ENCODE measurements around the gene NLRP6.
"Not testable (repeated sequence)": the region's sequence is repeated elsewhere in the genome, so short reads cannot be mapped to it uniquely, and the experiment has no call there.

NLRP6 gene

DNA sequence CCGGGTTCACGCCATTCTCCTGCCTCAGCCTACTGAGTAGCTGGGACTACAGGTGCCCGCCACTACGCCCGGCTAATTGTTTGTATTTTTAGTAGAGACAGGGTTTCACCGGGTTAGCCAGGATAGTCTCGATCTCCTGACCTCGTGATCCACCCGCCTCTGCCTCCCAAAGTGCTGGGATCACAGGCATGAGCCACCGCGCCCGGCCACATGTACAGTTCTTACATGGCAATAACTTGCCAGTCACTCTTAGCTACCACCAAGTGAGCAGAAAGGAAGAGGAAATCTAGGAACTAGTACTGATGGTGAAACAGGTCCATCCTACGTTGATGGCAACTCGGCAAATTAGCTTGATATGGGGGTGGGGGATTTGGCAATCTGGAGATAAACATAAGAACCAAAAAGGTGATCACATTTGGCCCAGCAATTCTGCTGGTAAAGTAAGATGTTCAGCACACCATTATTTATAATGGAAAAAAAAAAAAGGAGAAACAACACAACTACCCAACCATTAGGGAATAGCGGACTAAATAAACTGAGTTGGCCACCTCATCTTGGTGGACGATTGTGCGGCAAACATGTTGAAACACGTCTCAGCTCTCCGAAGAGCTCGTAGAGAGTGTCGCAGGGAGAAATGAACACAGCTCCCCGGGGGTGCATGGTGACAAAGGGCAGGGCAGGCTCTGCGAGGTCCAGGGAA is 5.3 kb downstream of the NLRP6 start:
- no peak for DNase-seq (ENCODE audit: extremely low read depth, low read depth)
- no peak for TF ChIP-seq CTCF (IDR thresholded peaks at IDR 0.05; ENCODE audit: low read depth, low read length)

DNA sequence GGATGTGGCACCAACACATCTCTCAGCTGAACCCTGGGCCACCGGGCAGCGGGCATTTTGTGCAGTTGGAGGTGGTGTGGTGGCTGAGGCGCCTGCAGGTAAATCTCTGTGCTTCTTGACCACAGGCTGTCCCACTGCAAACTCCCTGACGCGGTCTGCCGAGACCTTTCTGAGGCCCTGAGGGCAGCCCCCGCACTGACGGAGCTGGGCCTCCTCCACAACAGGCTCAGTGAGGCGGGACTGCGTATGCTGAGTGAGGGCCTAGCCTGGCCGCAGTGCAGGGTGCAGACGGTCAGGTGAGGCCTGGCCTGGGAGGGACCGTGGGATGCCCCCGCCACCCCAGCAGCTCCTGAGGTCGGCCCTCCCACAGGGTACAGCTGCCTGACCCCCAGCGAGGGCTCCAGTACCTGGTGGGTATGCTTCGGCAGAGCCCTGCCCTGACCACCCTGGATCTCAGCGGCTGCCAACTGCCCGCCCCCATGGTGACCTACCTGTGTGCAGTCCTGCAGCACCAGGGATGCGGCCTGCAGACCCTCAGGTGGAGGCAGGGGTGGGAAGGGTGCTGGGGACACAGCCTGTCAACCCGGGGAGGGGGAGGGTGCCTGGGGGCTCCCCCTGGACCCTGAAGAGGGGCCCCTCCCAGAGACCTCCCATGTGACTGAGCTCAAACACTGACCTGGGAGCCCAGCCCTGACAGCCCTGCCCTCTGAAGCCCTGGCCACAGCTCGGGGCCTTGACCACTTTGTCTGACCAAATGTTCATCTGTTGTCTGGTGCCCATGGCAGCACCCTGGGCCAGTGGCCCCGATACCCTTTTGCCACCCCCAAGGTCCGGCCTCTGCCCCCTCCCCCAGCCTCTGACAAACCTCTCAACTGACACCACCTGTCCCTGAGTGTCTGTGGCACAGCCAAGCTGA is 6.2 kb downstream of the NLRP6 start:
- TF ChIP-seq CTCF (IDR thresholded peaks at IDR 0.05; ENCODE audit: low read depth, low read length), result no peak
- DNase-seq (ENCODE audit: extremely low read depth, low read depth), result no peak

GRCh38 chr11:285021-285893 is 7.0 kb downstream of the NLRP6 start:
- no peak for DNase-seq (ENCODE audit: extremely low read depth, low read depth)
- no peak for TF ChIP-seq CTCF (IDR thresholded peaks at IDR 0.05; ENCODE audit: low read depth, low read length)

GRCh38 chr11:285894-286220 is 7.7 kb downstream of the NLRP6 start:
- DNase-seq (ENCODE audit: extremely low read depth, low read depth), result no peak
- no peak for TF ChIP-seq CTCF (IDR thresholded peaks at IDR 0.05; ENCODE audit: low read depth, low read length)

GRCh38 chr11:286977-287820 is 9.0 kb downstream of the NLRP6 start:
- not testable (repeated sequence) for DNase-seq (ENCODE audit: extremely low read depth, low read depth)

DNA sequence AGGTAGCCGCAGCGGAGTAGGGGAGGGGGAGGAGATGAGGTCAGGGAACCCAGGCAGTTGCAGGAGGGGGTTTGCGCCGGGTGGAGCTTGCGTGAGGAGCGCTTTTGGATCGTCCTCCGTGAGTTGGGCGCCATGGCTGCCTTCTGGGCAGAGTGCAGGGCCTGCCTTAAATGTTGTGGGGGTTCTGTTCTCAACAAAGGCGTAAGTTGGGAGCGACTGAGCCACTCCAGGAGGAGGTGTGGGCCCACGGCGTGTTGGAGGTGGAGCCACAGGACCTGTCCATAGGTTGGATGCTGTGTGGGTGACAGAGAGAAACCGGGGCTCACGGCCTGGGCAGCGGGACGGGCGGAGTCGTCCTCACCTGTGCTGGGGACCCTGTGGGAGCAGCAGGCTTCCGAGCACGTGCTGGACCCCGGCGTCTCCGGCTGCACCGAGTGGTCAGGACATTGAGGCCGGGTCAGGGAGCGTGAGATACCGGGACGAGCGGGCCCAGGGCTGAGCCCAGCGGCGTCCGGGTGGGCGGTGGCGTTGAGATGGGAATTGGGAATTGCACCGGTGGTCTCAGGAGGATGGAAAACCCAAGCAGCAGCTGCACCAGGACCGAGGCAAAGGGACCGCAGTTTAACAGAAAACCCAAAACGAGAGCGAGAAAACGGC is 9.7 kb downstream of the NLRP6 start:
- no peak for TF ChIP-seq CTCF (IDR thresholded peaks at IDR 0.05; ENCODE audit: low read depth, low read length)

More for the DNA sequence above, 9.7 kb downstream of the NLRP6 start:
- DNase-seq (ENCODE audit: extremely low read depth, low read depth), result no peak
